T-helper 2 cell (primary cell): ENCODE results near the gene STARD9.
A peak's percentile ranks its signal among the peaks of the same experiment; 100 is the strongest.
"Not testable (repeated sequence)": the region's sequence is repeated elsewhere in the genome, so short reads cannot be mapped to it uniquely, and the experiment has no call there.

ENCODE experiments used
- DNase-seq, 5 experiments: peaks; one replicate each; pipeline versions ENCODE4 v3.0.0 to v3.0.0-alpha.2; 2012 to 2022
- total RNA-seq, 2 donors: gene quantifications; one replicate each; lab custom pipeline; 2026; lab: John Stamatoyannopoulos, UW

STARD9 gene
- 25.4 to 29.3 reads per million in 2 donors for total RNA-seq

DNA sequence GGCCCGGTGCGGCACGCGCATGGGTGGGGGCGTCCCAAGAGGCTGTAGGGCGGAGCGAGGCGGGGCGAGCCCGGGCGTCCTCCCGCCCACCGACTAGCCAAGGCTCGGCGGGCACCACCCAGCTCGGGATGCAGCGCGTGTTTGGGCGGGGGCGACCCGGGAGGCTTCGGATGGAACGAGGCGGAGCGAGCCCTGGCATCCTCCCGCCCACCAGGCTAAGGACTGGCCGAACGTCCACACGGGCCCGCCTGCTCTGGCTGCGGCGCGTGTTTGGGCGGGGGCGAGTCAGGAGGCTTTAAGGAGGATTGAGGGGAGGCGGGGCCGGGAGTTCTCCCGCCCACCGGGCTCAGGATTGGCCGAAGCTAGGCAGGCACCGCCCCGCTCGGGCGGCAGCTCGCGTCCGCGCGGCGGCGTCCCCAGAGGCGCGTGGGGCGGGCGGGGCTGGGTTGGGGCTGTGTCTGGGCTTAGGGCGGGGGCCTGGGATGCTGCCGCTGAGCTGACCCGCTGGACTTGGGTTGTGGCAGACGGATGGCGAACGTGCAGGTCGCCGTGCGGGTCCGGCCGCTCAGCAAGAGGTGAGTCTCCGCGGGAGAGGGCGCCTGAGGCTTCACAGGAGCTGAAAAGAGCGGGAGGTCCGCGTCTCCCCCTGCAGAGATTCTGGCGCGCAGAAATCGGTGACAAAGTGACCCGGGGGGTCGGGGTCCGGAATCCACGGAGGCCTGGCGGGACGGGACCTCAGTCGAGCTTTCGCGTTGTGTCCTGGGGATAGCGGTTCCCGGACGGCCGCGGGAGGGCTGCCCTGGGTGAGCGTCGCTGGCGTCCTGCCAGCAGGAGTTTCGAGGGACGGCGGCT lies at the start of gene STARD9:
STARD9 (plus strand) TSS at position 419 of the 852 bp plus-strand sequence; CDS start at position 529, 110 bp downstream.
- peak; percentile 87 to 96 (median 89) for DNase-seq

GRCh38 chr15:42528970-42529369 lies 46.4 kb upstream of the STARD9 start:
- DNase-seq, result no peak

GRCh38 chr15:42533246-42533645 lies 42.2 kb upstream of the STARD9 start:
- DNase-seq, result no peak

DNA sequence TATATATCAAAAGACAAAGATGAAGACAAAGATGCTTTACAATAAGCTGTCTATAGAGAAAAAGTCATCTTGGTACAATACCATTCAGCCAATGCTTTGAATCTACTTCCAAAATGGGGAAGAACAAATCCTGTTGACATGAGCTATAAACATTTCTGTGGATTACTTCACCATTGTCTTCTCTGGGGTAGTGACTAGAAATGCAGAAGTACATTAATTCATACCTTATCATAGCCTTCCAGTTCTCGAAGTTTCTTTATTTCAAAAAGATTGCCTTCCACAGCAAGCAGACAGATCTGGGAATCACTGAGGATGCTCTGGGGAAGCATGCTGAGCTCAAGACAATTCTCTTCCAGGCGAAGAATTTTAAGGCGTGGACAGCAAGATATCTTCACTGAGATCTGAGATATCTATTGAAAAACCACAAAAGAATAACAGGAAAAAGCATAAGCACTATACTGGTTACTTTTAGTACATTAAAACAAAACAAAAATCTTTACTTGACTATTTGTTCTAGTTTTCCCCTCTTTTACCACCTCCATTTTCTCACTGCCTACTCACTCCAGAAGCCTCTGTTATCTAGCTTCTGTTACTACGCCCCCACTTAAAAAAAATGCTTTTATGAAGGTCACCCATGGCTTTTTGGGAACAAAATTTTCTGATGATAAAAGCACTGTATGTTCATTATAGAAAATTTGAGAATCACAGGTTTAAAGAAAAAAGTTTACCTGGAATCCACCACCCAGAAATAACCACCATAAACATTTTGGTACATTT lies 30.4 kb upstream of the STARD9 start:
- no peak for DNase-seq

- peak in 1 of 5 experiments; percentile 54 for DNase-seq
Measured at GRCh38 chr15:42547918-42548248, 27.5 kb upstream of the STARD9 start.

- peak; percentile 76 to 88 (median 84) for DNase-seq
Measured at GRCh38 chr15:42548249-42549031, 27.0 kb upstream of the STARD9 start, which contains the start of the genes HAUS2 and LRRC57. TSS of gene HAUS2 (plus strand) at chr15:42548838. CDS start at chr15:42548873, 35 bp downstream. TSS of gene LRRC57 (minus strand) at chr15:42548793. CDS start at chr15:42548434, 359 bp downstream.

DNA sequence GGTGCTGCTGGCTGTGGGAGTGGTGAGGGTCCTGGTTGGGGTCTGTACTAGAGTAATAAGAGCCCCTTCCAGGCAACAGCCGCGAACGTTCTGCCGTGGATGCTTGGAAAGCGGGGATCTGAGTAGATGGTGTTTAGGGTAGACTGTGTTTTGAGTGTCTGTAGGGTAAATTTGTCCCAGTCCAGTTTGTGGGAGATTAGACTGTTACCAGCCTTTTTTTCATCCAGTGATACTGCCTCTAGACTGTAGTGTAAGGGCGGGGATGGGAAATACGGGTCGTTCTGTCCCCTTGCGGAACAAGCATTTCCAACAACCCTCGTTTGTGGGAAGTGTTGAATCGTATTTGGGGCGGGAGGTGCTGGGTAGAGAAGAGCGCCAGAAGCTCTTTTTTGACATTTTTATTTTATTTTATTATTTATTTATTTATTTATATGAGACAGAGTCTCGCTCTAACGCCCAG lies 26.3 kb upstream of the STARD9 start:
- peak in 2 of 5 experiments; percentile 6 to 59 for DNase-seq

GRCh38 chr15:42549741-42550392 lies 25.5 kb upstream of the STARD9 start:
- no peak for DNase-seq

DNA sequence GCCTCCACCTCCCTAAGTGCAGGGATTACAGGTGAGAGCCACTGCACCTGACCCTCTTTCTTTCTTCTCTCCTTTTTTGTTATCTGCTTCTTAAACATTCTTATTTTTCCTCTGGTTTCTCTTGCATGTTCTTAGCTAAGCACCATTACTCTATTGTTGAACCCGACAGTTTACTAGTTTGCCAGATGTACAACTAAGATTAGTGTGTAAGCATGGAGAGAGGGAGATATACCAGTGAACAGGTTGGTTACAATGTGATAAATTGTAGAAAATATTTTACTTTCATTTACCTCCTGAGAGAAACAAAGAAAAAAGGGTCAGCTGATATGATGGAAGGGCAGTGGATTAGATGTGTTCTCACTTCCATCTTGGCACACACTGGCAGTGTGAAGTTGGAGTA lies 21.9 kb upstream of the STARD9 start:
- no peak for DNase-seq

DNA sequence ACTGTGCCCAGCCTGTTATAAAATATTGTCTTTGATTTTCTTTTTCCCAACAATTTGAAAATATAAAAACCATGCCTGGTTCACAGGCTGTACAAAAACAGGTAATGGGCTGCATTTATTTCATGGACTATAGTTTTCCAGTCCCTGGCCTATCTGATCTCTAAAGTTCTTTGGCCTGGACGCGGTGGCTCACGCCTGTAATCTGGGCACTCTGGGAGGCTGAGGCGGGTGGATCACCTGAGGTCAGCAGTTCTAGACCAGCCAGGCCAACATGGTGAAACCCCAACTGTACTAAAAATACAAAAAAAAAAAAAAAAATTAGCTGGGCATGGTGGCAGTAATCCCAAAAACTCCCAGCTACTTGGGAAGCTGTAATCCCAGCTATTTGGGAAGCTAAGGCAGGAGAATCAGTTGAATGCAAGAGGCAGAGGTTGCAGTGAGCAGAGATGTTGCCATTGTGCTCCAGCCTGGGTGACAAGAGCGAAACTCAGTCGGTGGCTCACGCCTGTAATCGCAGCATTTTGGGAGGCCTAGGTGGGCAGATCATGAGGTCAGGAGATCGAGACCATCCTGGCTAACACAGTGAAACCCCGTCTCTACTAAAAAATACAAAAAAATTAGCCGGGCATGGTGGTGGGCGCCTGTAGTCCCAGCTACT lies 18.7 kb upstream of the STARD9 start:
- DNase-seq, result not testable (repeated sequence)

DNA sequence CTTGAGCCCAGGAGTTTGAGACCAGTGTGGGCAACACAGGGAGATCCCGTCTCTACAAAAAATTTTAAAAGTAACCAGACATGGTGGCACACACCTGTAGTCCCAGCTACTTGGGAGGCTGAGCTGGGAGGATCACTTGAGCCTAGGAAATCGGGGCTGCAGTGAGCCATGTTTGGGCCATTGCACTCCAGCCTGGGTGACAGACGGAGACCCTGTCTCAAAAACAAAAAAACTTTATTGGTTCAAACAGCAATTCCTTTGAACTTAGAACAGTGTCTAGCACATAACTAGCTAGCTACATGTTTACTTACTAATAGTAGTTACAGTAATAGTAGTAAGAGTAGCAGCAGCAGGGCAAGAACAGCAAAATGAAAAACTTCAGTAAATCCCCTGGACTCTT lies 16.7 kb upstream of the STARD9 start:
- DNase-seq, result no peak

GRCh38 chr15:42576040-42576594 lies 711 bp downstream of the STARD9 start:
- no peak for DNase-seq

GRCh38 chr15:42576776-42577175 lies 1.4 kb downstream of the STARD9 start:
- DNase-seq, result peak in 1 of 5 experiments; percentile 41

DNA sequence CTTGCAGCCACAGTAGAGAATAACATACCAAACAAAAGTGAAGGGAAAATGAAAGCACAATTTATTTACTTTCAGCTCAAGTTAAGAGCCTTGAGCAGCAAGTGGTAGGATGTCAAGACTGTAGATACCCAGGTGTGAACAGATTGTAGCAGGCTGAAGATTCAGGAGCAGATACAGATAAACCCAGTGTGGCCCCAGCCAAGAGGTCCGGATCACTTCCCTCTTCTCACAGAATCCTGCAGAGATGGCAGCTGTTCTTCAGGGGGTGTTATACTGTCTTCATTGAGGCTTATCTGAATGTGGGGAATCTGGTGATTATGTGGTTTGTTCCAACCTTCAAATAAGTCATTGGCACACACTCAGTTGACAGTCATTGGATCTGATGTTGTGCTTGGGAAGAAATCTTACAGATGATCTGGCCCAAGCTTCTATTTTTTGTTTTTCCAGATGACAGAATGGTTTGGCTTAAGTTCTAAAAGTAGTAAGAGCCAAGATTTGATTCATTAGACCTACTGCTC lies 2.2 kb downstream of the STARD9 start:
- peak in 1 of 5 experiments; percentile 47 for DNase-seq

DNA sequence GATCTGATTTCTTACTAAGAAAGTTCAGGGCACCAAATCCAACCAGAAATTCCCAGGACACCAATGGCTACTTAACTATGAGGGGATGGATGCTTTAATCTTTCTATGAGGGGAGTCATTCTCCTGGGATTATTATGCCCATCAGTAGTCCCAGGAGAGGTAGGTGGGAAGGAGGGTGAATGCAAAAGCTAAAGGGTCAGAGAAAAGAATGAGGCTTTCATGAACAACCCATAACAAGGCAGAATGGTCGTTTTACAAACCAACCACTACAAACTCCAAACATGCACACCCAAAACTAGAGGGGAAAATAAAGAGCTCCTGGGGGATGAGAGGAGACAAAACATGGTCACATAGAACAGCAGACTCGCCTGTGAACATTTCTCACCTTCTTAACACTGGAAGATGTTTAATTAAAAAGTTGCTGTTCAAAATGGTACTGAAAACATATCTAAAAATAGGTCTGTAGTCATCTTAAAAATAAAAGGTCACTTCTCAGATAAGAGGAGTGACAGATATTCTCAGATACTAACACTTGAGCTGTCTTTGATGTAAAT lies 3.7 kb downstream of the STARD9 start:
- DNase-seq, result no peak

GRCh38 chr15:42581272-42581730 lies 5.9 kb downstream of the STARD9 start:
- peak; percentile 50 to 91 (median 64) for DNase-seq

DNA sequence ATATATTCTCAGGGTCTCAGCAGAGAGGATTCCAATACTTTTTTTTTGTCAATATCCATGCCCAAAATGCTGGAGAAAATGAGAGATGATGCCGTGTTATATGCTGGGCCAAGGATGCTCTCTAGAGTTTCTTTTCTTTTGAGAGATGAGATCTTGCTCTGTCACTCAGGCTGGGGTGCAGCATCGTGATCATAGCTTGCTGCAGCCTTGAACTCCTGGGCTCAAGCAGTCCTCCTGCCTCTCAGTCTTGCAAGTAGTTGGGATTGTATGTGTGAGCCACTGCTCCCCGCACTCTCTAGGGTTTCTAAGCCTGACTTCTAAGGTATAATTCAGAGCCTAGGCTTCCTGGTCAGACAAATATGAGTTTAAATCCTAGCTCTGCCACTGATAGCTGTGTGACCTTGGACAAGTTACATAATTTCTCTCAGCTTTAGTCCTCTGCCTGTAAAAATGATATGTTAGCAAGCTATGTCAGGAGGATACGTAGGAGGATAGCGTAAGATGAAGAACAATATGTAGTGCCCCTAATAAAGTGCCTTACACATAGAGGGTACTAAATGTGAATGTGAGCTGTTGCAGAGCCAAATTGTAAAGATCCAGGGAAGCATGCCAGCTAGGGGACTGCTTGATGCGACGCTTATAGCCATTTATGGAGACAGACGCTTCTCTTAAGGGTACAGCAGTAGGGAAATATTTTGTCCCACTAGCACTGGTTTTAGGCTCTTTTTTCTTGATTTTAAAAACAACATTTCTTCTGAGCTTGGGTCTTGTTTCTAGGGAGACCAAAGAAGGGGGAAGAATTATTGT lies 7.4 kb downstream of the STARD9 start:
- no peak for DNase-seq

- no peak for DNase-seq
Measured at GRCh38 chr15:42584031-42584765, 8.8 kb downstream of the STARD9 start.
